IPS-15b (cell line): ENCODE measurements around the gene PABPC1L.

Experiments used
- H3K27me3 ChIP-seq: one replicate; pipeline ENCODE4 v1.6.1; 2013; ENCODE audit warnings: low read length; ENCODE audit not compliant: control insufficient read depth, insufficient read depth
- H3K36me3 ChIP-seq: one replicate; pipeline ENCODE4 v1.6.1; 2013; ENCODE audit warnings: low read length; ENCODE audit not compliant: control insufficient read depth, insufficient read depth
- H3K4me1 ChIP-seq: one replicate; pipeline ENCODE4 v1.6.1; 2013; ENCODE audit warnings: mild to moderate bottlenecking, low read length; ENCODE audit not compliant: control insufficient read depth, insufficient read depth
- H3K4me3 ChIP-seq: one replicate; pipeline ENCODE4 v1.5.1; 2013; ENCODE audit warnings: low read depth, low read length
- H3K9ac ChIP-seq: one replicate; pipeline ENCODE4 v1.6.1; 2013; ENCODE audit warnings: low read depth, mild to moderate bottlenecking, low read length
- H3K9me3 ChIP-seq: one replicate; pipeline ENCODE4 v1.6.1; 2013; ENCODE audit warnings: mild to moderate bottlenecking, low read length; ENCODE audit not compliant: control insufficient read depth, insufficient read depth

Gene PABPC1L

DNA sequence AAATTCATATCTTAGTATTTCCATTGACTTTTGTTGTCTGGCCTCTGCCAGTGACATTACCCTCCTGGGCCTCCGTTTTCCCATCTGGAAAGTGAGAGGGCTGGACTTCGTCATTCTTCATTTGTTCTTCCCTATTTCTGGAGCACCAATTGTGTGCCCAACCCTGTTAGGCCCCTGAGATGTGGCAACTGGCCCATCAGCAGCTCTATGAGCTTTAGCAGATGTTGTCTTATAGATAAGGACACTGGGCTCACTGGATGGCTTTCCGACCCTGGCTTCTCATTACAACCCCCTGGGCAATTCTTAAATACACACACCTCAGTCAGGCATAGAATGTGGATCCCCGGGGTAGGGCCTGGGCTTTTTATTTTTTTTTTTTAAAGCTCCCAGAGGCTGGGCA, 14.7 kb downstream of the PABPC1L start:
- Histone ChIP-seq H3K9ac (no peak overlapping the region), H3K9me3 (no peaks in the 10 kb centered on the region), H3K4me3 (no peak overlapping the region), H3K4me1 (no peaks in the 10 kb centered on the region), H3K36me3 (peaks cover 18% of the 10 kb centered on the region), H3K27me3 (no peaks in the 10 kb centered on the region)

DNA sequence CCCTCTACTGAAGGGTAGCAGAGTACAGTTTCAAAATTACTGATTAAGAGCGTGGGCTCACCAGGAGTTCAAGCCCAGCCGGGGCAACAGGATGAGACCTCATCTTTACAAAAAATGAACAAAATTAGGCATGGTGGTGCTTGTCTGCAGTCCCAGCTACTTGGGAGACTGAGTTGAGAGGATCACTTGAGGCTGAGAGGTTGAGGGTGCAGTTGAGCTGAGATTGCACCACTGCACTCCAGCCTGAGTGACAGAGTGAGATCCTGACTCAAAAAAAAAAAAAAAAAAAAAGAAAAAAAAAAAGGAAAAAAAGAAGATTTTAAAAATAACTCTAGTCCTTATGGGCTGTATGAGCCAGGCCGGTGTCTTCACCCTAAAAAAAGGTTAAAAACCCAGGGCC, 18.7 kb downstream of the PABPC1L start:
- H3K36me3 ChIP-seq = peaks cover 23% of the 10 kb centered on the region
- H3K27me3 ChIP-seq = no peaks in the 10 kb centered on the region
- no peaks in the 10 kb centered on the region for H3K9me3 ChIP-seq

DNA sequence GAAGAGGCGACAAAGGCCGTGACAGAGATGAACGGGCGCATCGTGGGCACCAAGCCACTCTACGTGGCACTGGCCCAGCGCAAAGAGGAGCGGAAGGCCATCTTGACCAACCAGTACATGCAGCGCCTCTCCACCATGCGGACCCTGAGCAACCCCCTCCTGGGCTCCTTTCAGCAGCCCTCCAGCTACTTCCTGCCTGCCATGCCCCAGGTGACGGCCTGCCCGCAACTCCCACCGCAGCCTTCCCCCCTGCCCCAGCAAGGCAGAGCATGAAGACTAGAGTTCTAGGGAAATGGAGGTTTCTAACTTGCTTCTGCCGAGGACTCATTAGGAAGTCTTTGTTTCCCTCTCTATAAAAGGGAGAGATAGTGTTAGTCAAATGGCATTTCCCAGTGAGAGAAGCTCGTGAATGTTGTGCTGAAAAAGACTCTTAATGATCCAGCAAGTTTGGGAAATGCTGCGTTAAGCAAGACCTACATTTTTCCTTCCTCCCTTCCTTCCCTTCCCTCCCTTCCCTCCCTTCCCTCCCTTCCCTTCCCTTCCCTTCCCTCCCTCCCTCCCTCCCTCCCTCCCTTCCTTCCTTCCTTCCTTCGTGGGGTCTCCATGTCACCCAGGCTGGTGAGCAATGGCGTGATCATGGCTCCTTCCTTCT, 20.8 kb downstream of the PABPC1L start:
- peaks cover 21% of the 10 kb centered on the region for H3K36me3 ChIP-seq
- H3K9ac ChIP-seq = no peak overlapping the region
- no peaks in the 10 kb centered on the region for H3K27me3 ChIP-seq

More for the DNA sequence above, 18.7 kb downstream of the PABPC1L start:
- Histone ChIP-seq H3K9ac (no peak overlapping the region), H3K4me3 (no peak overlapping the region), H3K4me1 (no peaks in the 10 kb centered on the region)

DNA sequence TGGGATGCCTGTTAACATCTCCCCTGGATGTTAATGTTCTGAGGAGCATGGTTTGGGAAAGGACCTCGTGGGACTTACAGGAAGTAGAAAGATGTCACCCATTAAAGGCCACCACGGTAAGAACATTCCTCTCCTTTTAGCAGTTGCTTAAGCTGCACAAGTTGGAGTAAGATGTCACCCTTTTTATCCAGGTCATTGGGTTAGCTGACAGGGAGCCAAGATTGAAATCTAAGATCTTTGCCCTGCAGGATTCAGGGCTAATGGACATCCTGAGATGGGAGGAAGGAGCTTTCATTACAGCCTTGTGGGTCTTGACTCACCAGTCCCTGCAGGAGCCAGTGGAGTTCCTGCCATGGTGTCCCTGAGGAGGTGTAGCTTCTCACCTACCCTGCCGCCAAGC, 22.1 kb downstream of the PABPC1L start:
- H3K27me3 ChIP-seq = no peaks in the 10 kb centered on the region
- H3K4me1 ChIP-seq = no peaks in the 10 kb centered on the region
- no peak overlapping the region for H3K4me3 ChIP-seq
- H3K9me3 ChIP-seq = no peaks in the 10 kb centered on the region
- no peak overlapping the region for H3K9ac ChIP-seq
- H3K36me3 ChIP-seq = peaks cover 24% of the 10 kb centered on the region

More for the DNA sequence above, 20.8 kb downstream of the PABPC1L start:
- Histone ChIP-seq H3K9me3 (no peaks in the 10 kb centered on the region), H3K4me1 (no peaks in the 10 kb centered on the region), H3K4me3 (no peak overlapping the region)

DNA sequence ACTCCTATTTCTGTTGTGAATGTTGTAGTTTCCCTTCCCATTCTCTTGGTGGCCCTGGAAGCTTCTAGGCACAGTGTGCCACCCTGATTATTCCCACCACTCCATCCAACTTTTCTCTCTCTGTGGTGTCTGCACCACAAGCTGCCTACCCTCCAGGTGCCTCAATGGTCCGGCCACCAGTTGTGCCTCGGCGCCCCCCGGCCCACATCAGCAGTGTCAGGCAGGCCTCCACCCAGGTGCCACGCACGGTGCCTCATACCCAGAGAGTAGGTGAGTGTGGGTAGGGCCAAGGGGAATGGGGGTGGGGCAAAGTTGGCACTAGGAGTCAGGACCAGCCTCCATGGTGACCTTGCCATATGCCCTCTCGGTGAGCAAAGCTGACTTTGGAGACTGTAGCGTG, 23.1 kb downstream of the PABPC1L start:
- Histone ChIP-seq H3K9ac (no peak overlapping the region), H3K4me3 (no peak overlapping the region), H3K36me3 (peaks cover 26% of the 10 kb centered on the region)

DNA sequence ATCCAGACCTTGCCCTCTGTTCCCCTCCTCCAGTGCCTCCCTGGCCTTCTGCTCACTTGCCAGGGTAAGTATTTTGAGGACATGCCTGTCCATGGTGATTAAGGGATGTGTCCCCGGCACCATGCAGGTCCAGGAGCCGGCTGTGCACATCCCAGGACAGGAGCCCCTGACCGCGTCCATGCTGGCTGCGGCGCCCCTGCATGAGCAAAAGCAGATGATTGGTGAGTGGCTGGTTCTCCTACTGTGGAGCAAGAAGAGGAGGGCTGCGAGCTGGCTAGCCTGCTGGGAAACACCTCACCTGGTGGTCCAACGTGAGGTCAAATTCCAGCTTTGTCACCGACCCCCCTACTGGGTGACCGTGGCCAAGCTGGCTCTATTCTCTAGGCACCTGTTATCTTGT, 26.6 kb downstream of the PABPC1L start:
- H3K36me3 ChIP-seq = peaks cover 23% of the 10 kb centered on the region
- H3K9me3 ChIP-seq = no peaks in the 10 kb centered on the region
- H3K27me3 ChIP-seq = no peaks in the 10 kb centered on the region
- H3K4me3 ChIP-seq = no peak overlapping the region
- no peak overlapping the region for H3K9ac ChIP-seq
- no peaks in the 10 kb centered on the region for H3K4me1 ChIP-seq

More for the DNA sequence above, 23.1 kb downstream of the PABPC1L start:
- no peaks in the 10 kb centered on the region for H3K4me1 ChIP-seq
- H3K27me3 ChIP-seq = no peaks in the 10 kb centered on the region
- H3K9me3 ChIP-seq = no peaks in the 10 kb centered on the region

DNA sequence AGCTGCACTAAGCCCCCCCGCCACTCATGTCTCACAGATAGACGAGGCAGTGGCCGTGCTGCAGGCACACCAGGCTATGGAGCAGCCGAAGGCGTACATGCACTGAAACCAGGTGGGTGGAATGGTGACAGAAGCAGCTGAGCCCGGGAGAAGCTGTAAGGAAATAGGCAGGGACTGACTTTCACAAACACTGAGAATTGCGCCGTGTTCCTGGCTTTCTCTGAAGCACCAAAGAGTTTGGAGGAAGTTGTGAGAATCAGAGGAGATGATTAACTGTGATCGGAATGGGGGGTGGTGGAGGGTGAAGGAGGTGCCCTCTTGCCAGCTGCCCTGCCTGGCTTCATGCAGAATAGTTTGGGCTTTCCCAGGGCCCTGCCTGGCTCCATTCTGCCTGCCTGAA, 28.8 kb downstream of the PABPC1L start:
- Histone ChIP-seq H3K36me3 (peaks cover 29% of the 10 kb centered on the region), H3K27me3 (no peaks in the 10 kb centered on the region), H3K4me1 (no peaks in the 10 kb centered on the region), H3K4me3 (no peak overlapping the region), H3K9me3 (no peaks in the 10 kb centered on the region), H3K9ac (no peak overlapping the region)

DNA sequence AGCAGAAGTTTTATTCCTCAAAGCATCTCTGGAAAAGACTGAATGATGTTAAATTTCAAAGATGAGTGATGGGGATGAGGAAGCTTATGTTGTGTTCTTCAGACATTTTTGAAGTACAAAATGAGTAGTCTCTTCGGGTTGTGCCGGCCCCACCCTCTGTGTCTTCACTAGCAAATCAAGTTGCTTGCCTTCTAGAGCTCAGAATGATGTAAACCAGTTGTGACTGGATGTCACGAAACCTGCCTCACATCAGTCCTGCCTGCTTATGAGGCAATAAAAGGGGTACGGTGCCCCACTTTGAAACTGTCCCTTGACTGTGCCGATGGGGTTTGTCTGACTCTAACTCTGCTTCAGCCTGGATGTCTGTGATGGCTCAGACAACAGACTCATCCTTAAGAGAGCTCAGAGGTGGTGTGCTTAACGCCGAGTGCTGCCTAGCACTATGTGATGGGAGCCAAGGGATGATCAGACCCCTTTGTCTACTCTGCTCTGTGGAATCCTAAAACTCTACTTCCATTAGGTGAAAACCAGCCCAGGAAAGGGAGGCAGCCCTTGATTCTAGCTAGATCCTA, 31.3 kb downstream of the PABPC1L start:
- no peak overlapping the region for H3K9ac ChIP-seq
- H3K4me1 ChIP-seq = no peaks in the 10 kb centered on the region
- no peak overlapping the region for H3K4me3 ChIP-seq
- H3K27me3 ChIP-seq = no peaks in the 10 kb centered on the region
- no peaks in the 10 kb centered on the region for H3K9me3 ChIP-seq
- peaks cover 24% of the 10 kb centered on the region for H3K36me3 ChIP-seq

DNA sequence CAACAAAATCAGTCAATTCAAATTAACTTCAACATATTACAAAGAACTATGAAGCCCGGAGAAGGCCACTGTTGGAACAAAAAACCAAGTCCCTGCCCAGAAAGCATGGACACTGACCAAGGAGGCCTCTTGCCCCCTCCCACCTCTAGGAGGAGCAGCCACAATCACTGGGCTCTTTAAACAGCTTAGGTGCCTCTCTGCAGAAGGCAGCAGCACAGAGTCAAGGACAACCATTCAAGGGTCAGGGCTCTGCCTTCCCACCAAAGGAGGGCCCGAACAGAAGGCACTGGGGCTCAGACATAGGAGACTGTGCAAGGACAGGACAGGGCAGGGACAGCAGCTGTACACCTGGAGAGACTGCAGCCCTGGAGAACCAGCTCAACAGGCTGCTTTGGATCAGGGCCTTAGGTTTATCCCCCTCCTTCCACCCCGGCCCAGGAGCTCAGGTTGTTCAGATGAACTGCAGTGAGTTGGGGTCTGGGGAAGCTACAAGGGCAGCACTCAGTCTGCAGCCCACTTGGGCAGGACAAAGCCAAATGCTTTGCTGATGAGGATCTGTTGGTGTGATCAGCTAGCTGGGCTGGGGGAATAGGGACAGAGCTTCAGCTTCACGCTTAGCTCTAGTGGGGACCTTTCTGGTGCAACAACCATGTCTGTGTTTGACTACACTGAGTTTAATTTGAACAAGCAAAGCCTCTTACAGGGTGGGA, 32.6 kb downstream of the PABPC1L start:
- Histone ChIP-seq H3K9me3 (no peaks in the 10 kb centered on the region), H3K36me3 (peaks cover 17% of the 10 kb centered on the region), H3K4me3 (no peak overlapping the region), H3K9ac (no peak overlapping the region), H3K27me3 (no peaks in the 10 kb centered on the region), H3K4me1 (no peaks in the 10 kb centered on the region)

DNA sequence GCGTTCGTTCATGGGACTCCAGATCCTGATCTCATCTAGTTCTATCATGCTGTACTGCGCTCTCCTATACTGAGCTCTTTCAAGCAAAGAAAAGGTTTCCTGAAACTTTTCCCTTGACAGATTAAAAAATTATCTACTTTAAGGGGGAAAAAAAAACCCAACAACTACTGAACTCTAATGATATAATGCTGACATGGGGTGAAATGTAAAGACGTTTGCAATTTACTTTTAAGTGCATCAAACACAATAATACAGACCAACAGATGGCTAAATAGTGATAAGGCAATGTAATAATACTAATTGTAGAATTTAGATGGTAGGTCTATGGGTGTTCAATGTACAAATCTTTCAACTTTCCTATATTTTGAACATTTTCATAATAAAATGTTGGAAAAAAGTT, 34.0 kb downstream of the PABPC1L start:
- peaks cover 14% of the 10 kb centered on the region for H3K36me3 ChIP-seq
- no peaks in the 10 kb centered on the region for H3K27me3 ChIP-seq

DNA sequence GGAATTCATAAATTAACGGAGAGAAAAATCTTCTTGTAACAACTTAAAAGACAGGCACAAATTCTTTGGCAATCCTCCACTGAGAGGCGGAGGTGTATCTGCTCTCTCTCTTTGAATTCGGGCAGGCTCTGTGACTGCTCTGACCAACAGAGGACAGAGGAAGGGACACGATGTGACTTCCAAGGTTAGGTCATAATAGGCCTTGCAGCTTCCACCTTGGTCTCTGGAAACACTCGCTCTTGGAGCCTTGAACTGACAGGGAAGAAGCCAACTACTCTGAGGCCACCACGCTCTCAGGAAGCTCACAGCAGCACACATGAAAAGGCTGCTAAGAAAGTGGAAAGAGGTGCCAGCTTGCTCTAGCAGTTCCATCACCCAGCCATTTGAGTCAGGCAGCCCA, 35.4 kb downstream of the PABPC1L start:
- Histone ChIP-seq H3K27me3 (no peaks in the 10 kb centered on the region), H3K9me3 (no peaks in the 10 kb centered on the region), H3K9ac (no peak overlapping the region), H3K4me1 (no peaks in the 10 kb centered on the region), H3K4me3 (no peak overlapping the region), H3K36me3 (peaks cover 10% of the 10 kb centered on the region)

More for the DNA sequence above, 34.0 kb downstream of the PABPC1L start:
- no peaks in the 10 kb centered on the region for H3K9me3 ChIP-seq
- H3K4me1 ChIP-seq = no peaks in the 10 kb centered on the region
- H3K4me3 ChIP-seq = no peak overlapping the region
- H3K9ac ChIP-seq = no peak overlapping the region
